BLaER1 treated with 17β-estradiol and CSF1 and Interleukin-3, amounts not matched to agents 10 nM and 100 nM (cell line): ENCODE measurements around the gene GPBAR1.

Experiments used
- H3K27ac ChIP-seq, 11 experiments: shearing (Covaris generic); formaldehyde crosslinking; 2 replicates each; pipeline ENCODE4 v1.8.1; 2022
- H3K27me3 ChIP-seq, 11 experiments: shearing (Covaris generic); formaldehyde crosslinking; 2 replicates each; pipeline ENCODE4 v1.8.1; 2022
- H3K36me3 ChIP-seq, 11 experiments: shearing (Covaris generic); formaldehyde crosslinking; 2 replicates each; pipeline ENCODE4 v1.8.1; 2022
- H3K4me1 ChIP-seq, 10 experiments: shearing (Covaris generic); formaldehyde crosslinking; 2 replicates each; pipeline ENCODE4 v1.8.1; 2022
- H3K4me2 ChIP-seq, 11 experiments: shearing (Covaris generic); formaldehyde crosslinking; 2 replicates each; pipeline ENCODE4 v1.8.1; 2022
- H3K4me3 ChIP-seq, 10 experiments: shearing (Covaris generic); formaldehyde crosslinking; 2 replicates each; pipeline ENCODE4 v1.8.1; 2022
- H3K9ac ChIP-seq, 11 experiments: shearing (Covaris generic); formaldehyde crosslinking; 2 replicates each; pipeline ENCODE4 v1.8.1; 2022
- H3K9me3 ChIP-seq, 11 experiments: shearing (Covaris generic); formaldehyde crosslinking; replicated peaks in 1 of 11; 2 replicates each; pipeline ENCODE4 v1.8.1; 2022
- H4K20me1 ChIP-seq, 11 experiments: shearing (Covaris generic); formaldehyde crosslinking; 2 replicates each; pipeline ENCODE4 v1.8.1; 2022
- Cebpa-rat ChIP-seq, 11 experiments: shearing (Covaris generic); IDR thresholded peaks; 2 replicates each; pipeline ENCODE4 v1.8.1; 2022

The GPBAR1 gene

DNA sequence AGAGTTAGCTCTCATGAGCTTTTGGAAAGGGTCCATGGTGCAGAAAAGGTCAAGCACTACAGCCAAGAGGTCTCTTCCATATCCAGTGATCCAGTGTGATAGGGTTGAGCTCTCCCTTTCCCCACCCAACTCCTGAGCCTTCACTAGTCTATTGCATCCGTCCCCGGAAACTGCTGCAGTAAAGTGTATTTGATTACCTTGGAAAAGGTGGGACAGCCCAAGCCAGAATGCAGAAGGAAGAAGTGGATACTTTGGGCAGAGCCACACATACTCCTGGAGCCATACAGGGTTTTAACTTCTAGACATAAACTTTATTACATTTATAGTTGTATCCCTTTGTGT is 13.1 kb downstream of the GPBAR1 start:
- H3K27me3 ChIP-seq: no peaks in the 10 kb centered on the region
- no peak overlapping the region for H3K4me3 ChIP-seq
- peaks cover 30 to 72% (median 34%) of the 10 kb centered on the region in 10 experiments for H3K4me1 ChIP-seq
- H3K9me3 ChIP-seq: no peaks in the 10 kb centered on the region
- H3K9ac ChIP-seq: peak overlapping the region in 2 of 11 experiments; percentile 9 to 72; a peak in 2 of 22 replicates
- peaks cover 3 to 77% (median 15%) of the 10 kb centered on the region in 11 experiments; a peak in 16 of 22 replicates for H4K20me1 ChIP-seq
- TF ChIP-seq Cebpa-rat (IDR thresholded peaks at IDR 0.05): no peak
- peaks cover 48 to 66% (median 55%) of the 10 kb centered on the region in 11 experiments for H3K36me3 ChIP-seq
- H3K27ac ChIP-seq: peak overlapping the region in 1 of 11 experiments; percentile 15; a peak in 1 of 22 replicates
- H3K4me2 ChIP-seq: peak overlapping the region in 3 of 11 experiments; percentile 8 to 99 (median 96); a peak in 2 of 22 replicates

DNA sequence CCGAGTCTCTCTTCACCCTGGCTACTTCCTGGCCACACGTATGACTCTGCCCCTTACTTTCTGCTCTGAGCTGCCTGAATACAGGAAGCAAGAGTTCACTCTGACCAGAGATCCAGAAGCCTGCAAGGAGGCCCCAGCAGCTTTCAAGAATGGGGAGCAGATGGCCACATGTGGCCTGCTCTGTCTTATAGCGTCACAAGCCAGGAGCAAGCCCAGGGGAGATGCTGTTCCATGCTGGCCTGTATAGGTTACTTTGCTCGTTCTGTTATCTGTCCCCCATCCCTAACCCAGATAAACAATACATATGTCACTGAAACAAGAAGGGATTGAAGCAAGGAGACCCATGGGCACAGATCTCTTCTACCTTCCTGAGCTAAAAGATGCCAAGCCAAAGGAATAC is 13.8 kb downstream of the GPBAR1 start:
- Histone ChIP-seq H3K36me3 (peaks cover 48 to 70% (median 62%) of the 10 kb centered on the region in 11 experiments), H4K20me1 (peaks cover 0 to 77% (median 8%) of the 10 kb centered on the region in 11 experiments; a peak in 12 of 22 replicates)

DNA sequence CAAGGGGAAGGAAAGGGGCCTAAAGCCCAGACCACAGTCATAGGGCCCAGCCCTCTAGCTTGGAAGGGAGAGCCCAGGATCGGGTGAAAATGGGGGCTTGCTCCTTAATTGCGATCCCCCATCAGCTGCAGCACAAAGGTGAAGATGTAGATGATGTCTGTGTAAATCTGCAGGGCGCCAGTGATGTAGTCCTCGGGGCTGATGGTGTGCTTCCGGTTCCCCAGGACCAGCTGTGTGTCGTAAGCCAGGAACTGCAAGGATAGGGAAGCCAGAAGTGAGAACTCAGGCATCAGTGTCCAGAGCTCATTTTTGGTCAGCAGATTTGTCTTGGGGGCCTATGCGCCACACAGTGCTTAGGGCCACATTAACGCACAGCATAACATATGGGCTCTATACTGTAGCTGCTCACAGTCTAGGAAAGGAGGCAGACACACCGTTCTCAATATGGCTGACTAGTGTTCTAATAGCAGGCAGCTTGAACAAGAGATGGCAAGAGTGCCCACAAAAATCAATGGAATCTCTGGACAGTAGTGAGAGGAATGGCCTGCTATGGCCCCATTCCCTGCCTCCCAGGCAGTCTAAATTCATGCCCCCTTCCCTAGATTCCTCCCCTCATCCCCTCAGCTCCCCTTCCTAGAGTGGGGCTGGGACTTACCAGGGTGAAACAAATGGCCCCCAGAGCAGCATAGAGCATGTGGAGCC is 14.7 kb downstream of the GPBAR1 start:
- Histone ChIP-seq H3K4me1 (peaks cover 25 to 78% (median 29%) of the 10 kb centered on the region in 10 experiments), H3K36me3 (peaks cover 48 to 80% (median 71%) of the 10 kb centered on the region in 11 experiments), H3K27me3 (no peaks in the 10 kb centered on the region), H3K9me3 (no peaks in the 10 kb centered on the region), H3K4me3 (no peak overlapping the region), H3K9ac (peak overlapping the region in 7 of 11 experiments; percentile 1 to 72 (median 13); a peak in 8 of 22 replicates), H4K20me1 (peaks cover 0 to 85% (median 7%) of the 10 kb centered on the region in 11 experiments; a peak in 11 of 22 replicates), H3K4me2 (no peak overlapping the region), H3K27ac (peak overlapping the region in 3 of 11 experiments; percentile 0 to 26 (median 8); a peak in 4 of 22 replicates)
- no peak for TF ChIP-seq Cebpa-rat (IDR thresholded peaks at IDR 0.05)

More for the DNA sequence above, 13.8 kb downstream of the GPBAR1 start:
- H3K9me3 ChIP-seq: no peaks in the 10 kb centered on the region
- H3K9ac ChIP-seq: peak overlapping the region in 8 of 11 experiments; percentile 1 to 72 (median 16); a peak in 6 of 22 replicates
- H3K27ac ChIP-seq: peak overlapping the region in 4 of 11 experiments; percentile 4 to 22 (median 12); a peak in 4 of 22 replicates
- peaks cover 25 to 74% (median 29%) of the 10 kb centered on the region in 10 experiments for H3K4me1 ChIP-seq
- H3K27me3 ChIP-seq: no peaks in the 10 kb centered on the region
- H3K4me3 ChIP-seq: no peak overlapping the region
- H3K4me2 ChIP-seq: no peak overlapping the region
- TF ChIP-seq Cebpa-rat (IDR thresholded peaks at IDR 0.05): no peak

DNA sequence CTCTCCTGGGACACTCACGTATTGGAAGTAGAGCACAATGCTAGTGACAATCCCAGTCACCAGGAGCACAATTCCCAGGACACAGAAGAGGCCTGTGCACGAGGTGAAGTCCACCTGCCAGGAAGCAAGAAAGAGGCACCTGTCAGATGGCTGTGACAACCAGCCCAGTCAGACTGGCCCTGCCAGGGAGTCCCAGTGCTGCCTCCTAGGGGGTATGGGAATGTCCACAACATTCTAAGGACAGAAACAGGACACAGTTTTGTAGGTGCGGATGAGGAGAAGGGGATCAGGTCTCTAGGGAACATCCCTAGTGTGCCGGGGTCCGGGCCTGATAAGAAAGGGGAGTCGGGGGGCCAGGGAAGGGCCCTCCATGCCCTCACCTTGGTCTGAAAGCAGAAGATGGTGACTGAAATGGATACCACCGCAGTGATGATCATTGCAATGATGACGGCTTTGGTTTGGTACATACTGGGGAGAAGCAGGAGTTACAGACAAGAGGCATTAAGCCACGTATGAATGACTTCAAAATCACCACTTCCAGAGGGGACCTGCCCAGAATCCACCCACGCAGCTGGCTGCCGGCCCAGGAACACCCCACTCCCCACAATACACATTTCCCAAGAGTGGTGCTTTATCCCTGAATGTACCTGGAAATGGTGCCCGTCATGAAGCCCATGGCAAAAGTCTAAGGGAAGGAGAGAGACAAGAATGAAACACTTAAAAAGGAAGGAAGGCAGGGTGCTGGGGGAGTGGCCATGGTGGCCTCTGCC is 16.4 kb downstream of the GPBAR1 start:
- H3K36me3 ChIP-seq: peaks cover 48 to 93% (median 84%) of the 10 kb centered on the region in 11 experiments
- peaks cover 0 to 97% (median 4%) of the 10 kb centered on the region in 11 experiments; a peak in 11 of 22 replicates for H4K20me1 ChIP-seq
- H3K9me3 ChIP-seq: no peaks in the 10 kb centered on the region
- no peak overlapping the region for H3K4me3 ChIP-seq
- peaks cover 13 to 71% (median 19%) of the 10 kb centered on the region in 10 experiments for H3K4me1 ChIP-seq
- peak overlapping the region in 1 of 11 experiments; percentile 17; a peak in 1 of 22 replicates for H3K27ac ChIP-seq
- no peak for TF ChIP-seq Cebpa-rat (IDR thresholded peaks at IDR 0.05)
- H3K9ac ChIP-seq: peak overlapping the region in 2 of 11 experiments; percentile 26 to 72; a peak in 1 of 22 replicates
- no peaks in the 10 kb centered on the region for H3K27me3 ChIP-seq
- no peak overlapping the region for H3K4me2 ChIP-seq

DNA sequence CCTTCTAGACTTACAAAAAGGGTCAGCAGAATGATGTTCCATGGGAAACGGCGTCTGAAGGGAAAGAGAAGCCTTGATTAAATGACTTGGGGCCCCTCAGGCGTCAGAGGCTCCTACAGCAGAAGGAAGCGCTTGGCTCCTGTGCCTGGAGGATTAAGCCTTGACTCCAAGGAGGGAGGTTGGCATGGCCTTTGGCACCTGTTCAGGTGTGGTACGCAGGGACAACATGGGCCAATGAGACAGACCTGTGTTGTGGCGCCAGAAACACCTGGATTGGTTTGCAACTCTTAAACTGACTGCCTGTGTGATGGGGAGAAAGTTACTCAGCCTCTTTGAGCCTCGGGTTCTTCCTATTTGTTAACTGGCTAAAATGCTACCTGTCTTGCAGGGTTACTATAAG is 17.1 kb downstream of the GPBAR1 start:
- Histone ChIP-seq H3K36me3 (peaks cover 48 to 100% (median 84%) of the 10 kb centered on the region in 11 experiments), H3K4me3 (no peak overlapping the region)
- no peak for TF ChIP-seq Cebpa-rat (IDR thresholded peaks at IDR 0.05)

DNA sequence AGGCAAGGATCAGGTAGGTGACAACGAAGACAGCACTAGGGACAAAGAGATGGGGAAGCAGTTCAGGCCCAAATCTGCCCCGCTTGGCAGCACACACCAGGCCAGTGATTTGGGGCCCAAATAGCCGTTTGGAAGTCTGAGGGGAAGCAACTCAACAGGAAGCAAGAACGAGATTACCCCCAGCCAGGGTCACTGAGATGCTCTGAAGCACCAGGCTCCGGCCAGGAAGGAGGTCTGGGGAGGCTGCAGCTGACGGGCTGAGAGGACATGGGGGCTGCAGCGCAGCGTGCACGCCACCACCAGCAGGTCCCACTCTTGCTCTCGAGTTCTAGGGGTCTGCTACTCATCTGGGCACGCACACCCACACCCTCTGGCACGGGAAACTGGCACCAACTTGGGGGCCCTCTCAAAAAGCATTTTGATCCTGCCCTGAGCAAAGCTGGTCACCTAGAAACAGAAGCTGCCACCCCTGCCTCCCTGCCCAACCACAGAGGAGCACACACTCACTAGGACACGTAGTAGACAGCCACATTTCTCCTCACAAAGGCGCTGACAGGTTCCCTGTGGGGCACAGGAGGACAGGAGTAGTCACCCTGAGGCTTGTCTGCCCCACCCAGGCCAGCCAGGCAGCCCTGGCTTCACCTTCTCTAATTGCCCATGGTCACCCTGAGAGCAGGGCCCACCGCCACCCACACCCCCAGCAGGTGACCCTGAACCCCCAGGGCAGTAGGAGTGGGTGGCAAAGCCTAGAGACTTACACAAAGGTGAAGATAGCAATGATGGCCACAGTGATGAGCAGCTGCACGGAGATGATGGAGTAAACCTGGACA is 17.9 kb downstream of the GPBAR1 start:
- H3K4me3 ChIP-seq: no peak overlapping the region
- peak overlapping the region in 5 of 11 experiments; percentile 11 to 38 (median 26); a peak in 5 of 22 replicates for H3K9ac ChIP-seq
- peaks cover 17 to 72% (median 20%) of the 10 kb centered on the region in 10 experiments for H3K4me1 ChIP-seq
- TF ChIP-seq Cebpa-rat (IDR thresholded peaks at IDR 0.05): no peak
- no peaks in the 10 kb centered on the region for H3K9me3 ChIP-seq
- H3K27me3 ChIP-seq: no peaks in the 10 kb centered on the region
- no peak overlapping the region for H3K4me2 ChIP-seq
- 0 out of 22 replicates have a peak overlapping the region, but pooled peaks of 1 of the 11 experiments have one; percentile 6 for H3K27ac ChIP-seq
- peaks cover 47 to 100% (median 77%) of the 10 kb centered on the region in 11 experiments for H3K36me3 ChIP-seq
- H4K20me1 ChIP-seq: peaks cover 0 to 100% (median 4%) of the 10 kb centered on the region in 11 experiments; a peak in 10 of 22 replicates

More for the DNA sequence above, 17.1 kb downstream of the GPBAR1 start:
- H3K27me3 ChIP-seq: no peaks in the 10 kb centered on the region
- H3K4me1 ChIP-seq: peaks cover 14 to 71% (median 20%) of the 10 kb centered on the region in 10 experiments
- no peaks in the 10 kb centered on the region for H3K9me3 ChIP-seq
- H3K9ac ChIP-seq: peak overlapping the region in 2 of 11 experiments; percentile 11 to 26; a peak in 1 of 22 replicates
- no peak overlapping the region for H3K4me2 ChIP-seq
- H3K27ac ChIP-seq: 0 out of 22 replicates have a peak overlapping the region, but pooled peaks of 1 of the 11 experiments have one; percentile 17
- H4K20me1 ChIP-seq: peaks cover 0 to 99% (median 4%) of the 10 kb centered on the region in 11 experiments; a peak in 10 of 22 replicates

DNA sequence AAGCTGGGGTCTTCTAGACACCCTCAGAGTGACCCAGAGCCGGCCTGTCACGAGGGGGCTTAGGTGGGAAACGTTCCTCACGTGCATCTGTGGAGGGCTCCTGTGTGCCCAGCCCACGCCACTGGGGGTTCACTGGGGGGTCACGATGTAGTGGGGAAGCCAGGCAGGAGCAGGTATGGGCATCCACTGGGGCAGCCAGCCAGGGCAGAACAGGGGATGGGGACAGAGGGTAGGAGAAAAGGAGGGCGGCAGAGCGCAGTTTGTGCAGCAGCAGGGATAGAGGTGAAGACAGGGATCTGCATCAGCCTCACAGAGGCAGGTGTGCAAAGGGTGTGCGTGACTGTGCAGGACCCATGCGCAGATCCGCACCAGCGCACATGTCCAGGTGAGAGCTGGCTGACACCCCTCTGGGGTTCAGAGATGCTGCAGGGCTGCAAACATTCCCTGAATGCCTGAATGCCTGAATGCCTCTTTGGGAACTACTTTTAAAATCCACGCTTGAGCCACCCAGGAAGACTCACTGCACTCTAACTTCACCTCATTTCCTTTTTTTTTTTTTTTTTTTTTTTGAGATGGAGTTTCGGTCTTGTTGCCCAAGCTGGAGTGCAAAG is 19.6 kb downstream of the GPBAR1 start:
- Histone ChIP-seq H3K4me1 (peaks cover 31 to 73% (median 35%) of the 10 kb centered on the region in 10 experiments), H4K20me1 (peaks cover 0 to 100% (median 4%) of the 10 kb centered on the region in 11 experiments; a peak in 10 of 22 replicates), H3K4me3 (no peak overlapping the region), H3K9me3 (no peaks in the 10 kb centered on the region), H3K27ac (no peak overlapping the region), H3K9ac (no peak overlapping the region; a peak in 1 of 22 replicates), H3K4me2 (no peak overlapping the region), H3K36me3 (peaks cover 31 to 100% (median 61%) of the 10 kb centered on the region in 11 experiments), H3K27me3 (no peaks in the 10 kb centered on the region)
- TF ChIP-seq Cebpa-rat (IDR thresholded peaks at IDR 0.05): no peak
